ENCODE results near the gene PLOD3.

The PLOD3 gene

GRCh38 chr7:101179713-101180112 is 37.7 kb downstream of the PLOD3 start:
- Histone ChIP-seq H3K27ac (ENCODE audit: low read depth, low read length, poor library complexity, severe bottlenecking) (no peak overlapping the region), H3K4me1 (ENCODE audit: insufficient read depth, low read length, severe bottlenecking) (no peaks in the 10 kb centered on the region), H3K79me2 (ENCODE audit: insufficient read depth, low read length) (no peaks in the 10 kb centered on the region), H3K9ac (ENCODE audit: low read length) (no peak overlapping the region), H3K9me2 (ENCODE audit: low read depth, low read length) (no peaks in the 10 kb centered on the region), H4K20me1 (ENCODE audit: insufficient read depth, low read length) (no peaks in the 10 kb centered on the region), H3K4me2 (ENCODE audit: low read length) (no peak overlapping the region), H3K36me3 (ENCODE audit: insufficient read depth, low read length) (no peaks in the 10 kb centered on the region), H3K4me3 (ENCODE audit: low read depth, low read length, poor library complexity, severe bottlenecking) (no peak overlapping the region), H3K27me3 (ENCODE audit: insufficient read depth, low read length) (peaks cover 10% of the 10 kb centered on the region), H3K9me3 (ENCODE audit: low read length) (no peaks in the 10 kb centered on the region), H2AFZ (ENCODE audit: low read length) (no peak overlapping the region), H3F3A (ENCODE audit: insufficient read depth, low read length) (no peaks in the 10 kb centered on the region)
- TF ChIP-seq CTCF (IDR thresholded peaks at IDR 0.05; ENCODE audit: low read length) (no peak), EZH2 (IDR thresholded peaks at IDR 0.05; ENCODE audit: borderline replicate concordance, low read length) (no peak)

GRCh38 chr7:101179117-101179516 is 38.3 kb downstream of the PLOD3 start:
- Histone ChIP-seq H3K9ac (ENCODE audit: low read length) (no peak overlapping the region), H3K79me2 (ENCODE audit: insufficient read depth, low read length) (no peaks in the 10 kb centered on the region), H2AFZ (ENCODE audit: low read length) (no peak overlapping the region), H3K4me3 (ENCODE audit: low read depth, low read length, poor library complexity, severe bottlenecking) (no peak overlapping the region), H3K4me1 (ENCODE audit: insufficient read depth, low read length, severe bottlenecking) (no peaks in the 10 kb centered on the region), H3F3A (ENCODE audit: insufficient read depth, low read length) (no peaks in the 10 kb centered on the region), H3K9me2 (ENCODE audit: low read depth, low read length) (no peaks in the 10 kb centered on the region), H3K27me3 (ENCODE audit: insufficient read depth, low read length) (peaks cover 10% of the 10 kb centered on the region), H3K27ac (ENCODE audit: low read depth, low read length, poor library complexity, severe bottlenecking) (no peak overlapping the region), H3K36me3 (ENCODE audit: insufficient read depth, low read length) (no peaks in the 10 kb centered on the region), H3K4me2 (ENCODE audit: low read length) (no peak overlapping the region), H3K9me3 (ENCODE audit: low read length) (no peaks in the 10 kb centered on the region), H4K20me1 (ENCODE audit: insufficient read depth, low read length) (no peaks in the 10 kb centered on the region)
- TF ChIP-seq EZH2 (IDR thresholded peaks at IDR 0.05; ENCODE audit: borderline replicate concordance, low read length) (no peak), CTCF (IDR thresholded peaks at IDR 0.05; ENCODE audit: low read length) (no peak)

- Histone ChIP-seq H3K27ac (ENCODE audit: low read depth, low read length, poor library complexity, severe bottlenecking) (no peak overlapping the region), H3K4me2 (ENCODE audit: low read length) (no peak overlapping the region), H4K20me1 (ENCODE audit: insufficient read depth, low read length) (no peaks in the 10 kb centered on the region), H3K79me2 (ENCODE audit: insufficient read depth, low read length) (no peaks in the 10 kb centered on the region), H3F3A (ENCODE audit: insufficient read depth, low read length) (no peaks in the 10 kb centered on the region), H2AFZ (ENCODE audit: low read length) (no peak overlapping the region), H3K9me2 (ENCODE audit: low read depth, low read length) (no peaks in the 10 kb centered on the region), H3K9ac (ENCODE audit: low read length) (no peak overlapping the region), H3K9me3 (ENCODE audit: low read length) (no peaks in the 10 kb centered on the region), H3K27me3 (ENCODE audit: insufficient read depth, low read length) (peaks cover 10% of the 10 kb centered on the region), H3K4me3 (ENCODE audit: low read depth, low read length, poor library complexity, severe bottlenecking) (no peak overlapping the region), H3K4me1 (ENCODE audit: insufficient read depth, low read length, severe bottlenecking) (no peaks in the 10 kb centered on the region), H3K36me3 (ENCODE audit: insufficient read depth, low read length) (no peaks in the 10 kb centered on the region)
- TF ChIP-seq EZH2 (IDR thresholded peaks at IDR 0.05; ENCODE audit: borderline replicate concordance, low read length) (no peak), CTCF (IDR thresholded peaks at IDR 0.05; ENCODE audit: low read length) (no peak)
These were observed 39.7 kb downstream of the PLOD3 start for GRCh38 chr7:101177644-101178043.
